Neuronal stem cell (in vitro differentiated cells): ENCODE measurements around the gene SUPT7L.
"Not testable (repeated sequence)": the region's sequence is repeated elsewhere in the genome, so short reads cannot be mapped to it uniquely, and the experiment has no call there.

Source experiments
- DNase-seq: peaks from one replicate; pipeline ENCODE4 v3.0.0-alpha.2; 2013; ENCODE audit warnings: low spot score
- H2AFZ ChIP-seq: one replicate; pipeline ENCODE4 v1.6.1; 2013; ENCODE audit warnings: mild to moderate bottlenecking, low read length, inconsistent platforms
- H2AK5ac ChIP-seq: 2 replicates; pipeline ENCODE4 v1.6.1; 2013; ENCODE audit warnings: low read depth, mild to moderate bottlenecking, inconsistent platforms, low read length, moderate library complexity, mixed read lengths
- H2BK120ac ChIP-seq: 2 replicates; pipeline ENCODE4 v1.6.1; 2013; ENCODE audit warnings: low read depth, mild to moderate bottlenecking, inconsistent platforms, low read length, moderate library complexity, mixed read lengths
- H2BK12ac ChIP-seq: one replicate; pipeline ENCODE4 v1.6.1; 2013; ENCODE audit warnings: low read length, inconsistent platforms
- H2BK15ac ChIP-seq: 2 replicates; pipeline ENCODE4 v1.6.1; 2013; ENCODE audit warnings: mild to moderate bottlenecking, low read length, inconsistent platforms, mixed read lengths
- H2BK5ac ChIP-seq: one replicate; pipeline ENCODE4 v1.6.1; 2013; ENCODE audit warnings: inconsistent platforms, mild to moderate bottlenecking, low read length, moderate library complexity
- H3K14ac ChIP-seq: one replicate; pipeline ENCODE4 v1.6.1; 2013; ENCODE audit warnings: low read length, inconsistent platforms
- H3K18ac ChIP-seq: 2 replicates; pipeline ENCODE4 v1.6.1; 2013; ENCODE audit warnings: low read length, inconsistent platforms
- H3K23ac ChIP-seq: 2 replicates; pipeline ENCODE4 v1.6.1; 2013; ENCODE audit warnings: low read depth, mild to moderate bottlenecking, mixed read lengths, low read length, inconsistent platforms; ENCODE audit not compliant: poor library complexity
- H3K27ac ChIP-seq: replicated peaks from 3 replicates; pipeline ENCODE4 v1.5.1; 2013; ENCODE audit warnings: low read length, inconsistent platforms
- H3K27me3 ChIP-seq, 3 experiments: 2 replicates each; pipeline ENCODE4 v1.6.1; 2013; ENCODE audit warnings: low read length in 3 of 3, mild to moderate bottlenecking in 2 of 3, inconsistent platforms in 1 of 3, low read depth in 1 of 3, mixed read lengths in 1 of 3, moderate library complexity in 1 of 3; ENCODE audit not compliant: control insufficient read depth in 3 of 3, insufficient read depth in 3 of 3
- H3K36me3 ChIP-seq, 2 donors: replicated peaks in 1 of 2; 2 replicates each; pipeline ENCODE4 v1.6.1; 2013; ENCODE audit warnings: low read length in 2 of 2; ENCODE audit not compliant: control insufficient read depth in 2 of 2, insufficient read depth in 2 of 2
- H3K4ac ChIP-seq: 2 replicates; pipeline ENCODE4 v1.6.1; 2013; ENCODE audit warnings: inconsistent platforms, mild to moderate bottlenecking, low read length, moderate library complexity
- H3K4me1 ChIP-seq, 2 donors: 1 replicate in 1 of 2; 2 replicates in 1 of 2; pipeline ENCODE4 v1.6.1; 2013; ENCODE audit warnings: low read length in 2 of 2, low read depth in 1 of 2; ENCODE audit not compliant: control insufficient read depth in 2 of 2, insufficient read depth in 1 of 2
- H3K4me2 ChIP-seq: one replicate; pipeline ENCODE4 v1.6.1; 2013; ENCODE audit warnings: mild to moderate bottlenecking, low read length, inconsistent platforms; ENCODE audit not compliant: insufficient read depth, poor library complexity, severe bottlenecking
- H3K4me3 ChIP-seq, 2 donors: 2 replicates each; pipeline ENCODE4 v1.5.1; 2013; ENCODE audit warnings: low read length in 2 of 2, mild to moderate bottlenecking in 2 of 2, inconsistent platforms in 1 of 2, moderate library complexity in 1 of 2
- H3K79me1 ChIP-seq: one replicate; pipeline ENCODE4 v1.6.1; 2013; ENCODE audit warnings: low read depth, mild to moderate bottlenecking, inconsistent platforms, low read length, moderate library complexity
- H3K9ac ChIP-seq: one replicate; pipeline ENCODE4 v1.6.1; 2013; ENCODE audit warnings: mild to moderate bottlenecking, low read depth, low read length, inconsistent platforms; ENCODE audit not compliant: poor library complexity
- H3K9me3 ChIP-seq, 2 donors: replicated peaks in 1 of 2; 2 replicates each; pipeline versions ENCODE3 to v1.6.1; 2013; ENCODE audit warnings: low read length in 2 of 2, mild to moderate bottlenecking in 2 of 2, inconsistent platforms in 1 of 2, low read depth in 1 of 2, mixed read lengths in 1 of 2, moderate library complexity in 1 of 2; ENCODE audit not compliant: control insufficient read depth in 2 of 2, insufficient read depth in 1 of 2
- H4K8ac ChIP-seq: one replicate; pipeline ENCODE4 v1.6.1; 2013; ENCODE audit warnings: low read depth, mild to moderate bottlenecking, inconsistent platforms, low read length, moderate library complexity
- H4K91ac ChIP-seq: one replicate; pipeline ENCODE4 v1.6.1; 2013; ENCODE audit warnings: low read length, low read depth, mild to moderate bottlenecking, inconsistent platforms; ENCODE audit not compliant: poor library complexity
- WGBS, 2 donors: extraction: QIAGEN DNeasy Blood & Tissue Kit; methylation state at CpG; one replicate each; pipeline ENCODE4 v1.1.7; 2013; ENCODE audit warnings: missing lambda C conversion rate in 2 of 2, mixed read lengths in 1 of 2; ENCODE audit not compliant: insufficient read length in 2 of 2, insufficient replicate concordance in 1 of 2; ENCODE audit errors: extremely low coverage in 2 of 2; 5-methylcytosine and 5-hydroxymethylcytosine counted together

The SUPT7L gene

DNA sequence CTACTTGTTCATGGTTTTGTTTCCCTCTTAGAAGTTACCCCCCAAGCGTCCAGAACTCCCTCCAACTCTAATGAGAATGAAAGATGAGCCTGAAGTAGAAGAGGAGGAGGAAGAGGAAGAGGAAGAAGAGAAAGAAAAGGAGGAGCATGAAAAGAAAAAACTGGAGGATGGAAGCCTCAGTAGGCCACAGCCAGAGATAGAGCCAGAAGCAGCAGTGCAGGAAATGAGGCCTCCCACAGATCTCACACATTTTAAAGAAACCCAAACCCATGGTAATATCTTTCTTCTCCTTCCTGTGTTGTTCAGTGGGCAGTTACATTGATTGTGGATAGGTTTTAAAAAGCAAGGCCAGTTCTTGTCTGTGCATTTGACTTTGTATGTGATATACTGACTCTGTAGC is 21.6 kb upstream of the SUPT7L start:
- H3K27me3 ChIP-seq, H2BK15ac ChIP-seq, H3K4me1 ChIP-seq, H2BK5ac ChIP-seq, H3K9me3 ChIP-seq, H4K8ac ChIP-seq, H2AFZ ChIP-seq, DNase-seq, H3K9ac ChIP-seq, H3K18ac ChIP-seq, H4K91ac ChIP-seq, H3K79me1 ChIP-seq, H3K4me3 ChIP-seq, H3K4me2 ChIP-seq, H2BK120ac ChIP-seq, H3K27ac ChIP-seq, H3K14ac ChIP-seq, H2BK12ac ChIP-seq, H3K4ac ChIP-seq, H2AK5ac ChIP-seq, H3K23ac ChIP-seq: not testable (repeated sequence)
- no CpG with 5 or more reads among the region's 1 CpG for WGBS, 2 donors
- H3K36me3 ChIP-seq = peaks cover 17 to 89% of the 10 kb centered on the region in 2 donors

DNA sequence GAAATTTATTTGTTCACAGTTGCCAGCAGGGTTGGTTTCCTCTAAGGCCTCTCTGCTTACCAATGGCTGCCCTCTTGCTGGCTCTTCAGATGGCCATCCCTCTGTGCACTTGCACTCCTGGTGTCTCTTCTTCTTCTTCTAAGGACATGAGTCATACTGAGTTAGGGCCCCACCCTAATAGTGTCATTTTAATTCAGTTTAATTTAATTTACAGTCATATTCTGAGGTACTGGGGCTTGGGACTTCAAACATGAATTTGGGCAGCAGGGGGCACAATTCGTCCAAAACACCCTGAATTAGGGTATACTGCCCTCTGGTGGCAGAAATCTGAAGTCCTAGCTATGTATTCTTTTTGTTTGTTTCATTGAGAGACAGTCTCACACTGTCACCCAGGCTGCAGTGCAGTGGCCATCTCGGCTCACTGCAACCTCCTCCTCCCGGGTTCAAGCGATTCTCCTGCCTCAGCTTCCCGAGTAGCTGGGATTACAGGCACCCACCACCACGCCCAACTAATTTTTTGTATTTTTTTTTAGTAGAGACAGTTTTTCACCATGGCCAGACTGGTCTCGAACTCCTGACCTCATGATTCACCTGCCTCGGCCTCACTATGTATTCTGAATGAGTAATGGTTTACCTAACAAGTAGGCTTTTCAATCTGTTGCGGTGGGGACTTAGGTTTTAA is 20.1 kb upstream of the SUPT7L start:
- H2AFZ ChIP-seq = no peak overlapping the region
- no peak overlapping the region for H2BK12ac ChIP-seq
- H3K4ac ChIP-seq = no peak overlapping the region
- H3K36me3 ChIP-seq = peaks cover 13 to 89% of the 10 kb centered on the region in 2 donors
- no peak overlapping the region for H3K27ac ChIP-seq
- H3K9ac ChIP-seq = no peak overlapping the region
- H3K14ac ChIP-seq = no peak overlapping the region
- H4K8ac ChIP-seq = no peak overlapping the region
- H3K79me1 ChIP-seq = no peaks in the 10 kb centered on the region
- H4K91ac ChIP-seq = no peak overlapping the region
- H3K9me3 ChIP-seq = no peaks in the 10 kb centered on the region
- no peak overlapping the region for H3K4me2 ChIP-seq
- H2AK5ac ChIP-seq = no peak overlapping the region
- H2BK5ac ChIP-seq = no peak overlapping the region
- H2BK15ac ChIP-seq = no peak overlapping the region
- H3K4me1 ChIP-seq = no peaks in the 10 kb centered on the region
- no peak overlapping the region for H3K18ac ChIP-seq
- no CpG with 5 or more reads among the region's 9 CpGs for WGBS, 2 donors
- H3K27me3 ChIP-seq = no peaks in the 10 kb centered on the region
- peak; percentile 94 for DNase-seq
- no peak overlapping the region for H2BK120ac ChIP-seq
- no peak overlapping the region for H3K23ac ChIP-seq
- H3K4me3 ChIP-seq = no peak overlapping the region

DNA sequence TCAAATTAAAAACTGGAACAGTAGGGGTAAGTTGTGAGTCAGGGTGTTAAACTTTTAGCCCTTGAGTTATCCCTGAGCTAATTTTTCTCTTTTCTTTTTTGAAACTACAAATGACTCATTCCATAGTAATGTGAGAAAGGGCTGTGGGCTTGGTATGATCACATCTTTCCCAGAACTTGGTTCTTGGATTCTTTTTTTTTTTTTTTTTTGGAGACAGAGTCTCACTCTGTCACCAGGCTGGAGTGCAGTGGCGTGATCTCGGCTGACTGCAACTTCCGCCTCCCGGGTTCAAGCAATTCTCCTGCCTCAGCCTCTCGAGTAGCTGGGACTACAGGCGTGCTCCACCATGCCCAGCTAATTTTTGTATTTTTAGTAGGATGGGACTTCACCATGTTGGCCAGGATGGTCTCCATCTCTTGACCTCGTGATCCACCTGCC is 18.9 kb upstream of the SUPT7L start:
- H3K9me3 ChIP-seq, H2AK5ac ChIP-seq, H4K8ac ChIP-seq, H3K27me3 ChIP-seq, H2AFZ ChIP-seq, H2BK15ac ChIP-seq, H3K4ac ChIP-seq, H3K4me2 ChIP-seq, H3K4me3 ChIP-seq, H2BK12ac ChIP-seq, H3K79me1 ChIP-seq, H3K27ac ChIP-seq, DNase-seq, H3K9ac ChIP-seq, H3K23ac ChIP-seq, H3K4me1 ChIP-seq, H3K14ac ChIP-seq, H2BK5ac ChIP-seq, H2BK120ac ChIP-seq, H3K18ac ChIP-seq, H4K91ac ChIP-seq: not testable (repeated sequence)
- WGBS, 2 donors = no CpG with 5 or more reads among the region's 7 CpGs
- peaks cover 13 to 89% of the 10 kb centered on the region in 2 donors for H3K36me3 ChIP-seq

DNA sequence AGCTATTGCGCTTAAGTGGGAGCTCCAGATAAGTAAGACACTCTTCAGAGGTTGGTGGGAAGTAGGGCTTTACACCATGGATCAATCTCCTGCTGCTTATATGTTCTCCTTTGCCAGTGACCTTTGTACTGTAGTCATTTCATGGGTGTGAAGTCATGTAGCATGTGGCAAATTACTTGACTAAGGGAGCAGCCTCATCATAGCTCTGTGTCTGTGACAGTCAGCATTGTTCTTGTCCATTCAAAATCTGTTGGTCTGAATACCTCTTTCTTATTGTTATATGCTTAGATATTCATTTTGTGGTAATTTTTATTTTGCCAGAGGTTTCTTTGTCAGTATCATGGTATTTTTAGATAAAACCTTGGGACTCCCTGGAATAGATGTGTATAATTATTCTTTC is 18.4 kb upstream of the SUPT7L start:
- Histone ChIP-seq H2BK5ac (no peak overlapping the region), H3K27me3 (no peaks in the 10 kb centered on the region), H3K9me3 (no peaks in the 10 kb centered on the region), H3K4ac (no peak overlapping the region), H2BK120ac (no peak overlapping the region), H2AK5ac (no peak overlapping the region), H3K36me3 (peaks cover 13 to 89% of the 10 kb centered on the region in 2 donors), H3K23ac (no peak overlapping the region), H2BK12ac (no peak overlapping the region), H3K27ac (no peak overlapping the region), H3K4me3 (no peak overlapping the region), H2BK15ac (no peak overlapping the region), H3K4me1 (no peaks in the 10 kb centered on the region), H3K79me1 (no peaks in the 10 kb centered on the region), H4K8ac (no peak overlapping the region), H2AFZ (no peak overlapping the region), H3K4me2 (no peak overlapping the region), H3K18ac (no peak overlapping the region), H4K91ac (no peak overlapping the region), H3K14ac (no peak overlapping the region), H3K9ac (no peak overlapping the region)
- DNase-seq = no peak
- no CpG with 5 or more reads among the region's 1 CpG for WGBS, 2 donors
